Naive thymus-derived CD4-positive, alpha-beta T cell (primary cell): ENCODE data around the gene PGLYRP1. TPM values are rescaled to one million over a fixed set of nuclear protein-coding genes. Genes with fewer than 3 reads are reported as not detected.

Source experiments
- ATAC-seq: fragments of 150-1000 bp; cut with Tn5 transposase; 2 replicates; pipeline ENCODE4 v1.10.0; 2021; ENCODE audit warnings: mild to moderate bottlenecking, moderate library complexity
- CTCF ChIA-PET: fragments of 350-600 bp; sonication (Branson Sonifier 250); formaldehyde crosslinking; loops from one replicate; lab custom pipeline; 2021; ENCODE audit warnings: antibody characterized with exemption; lab: Charles Lee
- POLR2A ChIA-PET: fragments of 350-600 bp; sonication (Branson Sonifier 250); formaldehyde crosslinking; loops from one replicate; lab custom pipeline; 2021; ENCODE audit warnings: antibody characterized with exemption, inconsistent platforms; lab: Charles Lee
- DNase-seq, 9 donors: peaks; one replicate each; pipeline versions ENCODE4 v3.0.0 to v3.0.0-alpha.2; 2020 to 2022; ENCODE audit warnings: mixed read lengths in 1 of 9
- H3K27ac ChIP-seq: one replicate; pipeline ENCODE4 v1.7.0; 2013; ENCODE audit warnings: mild to moderate bottlenecking, low read depth, low read length, moderate library complexity
- H3K27me3 ChIP-seq, 2 donors: one replicate each; pipeline ENCODE4 v1.7.0; 2013; ENCODE audit warnings: low read length in 2 of 2, mild to moderate bottlenecking in 2 of 2, moderate library complexity in 2 of 2; ENCODE audit not compliant: control insufficient read depth in 2 of 2, insufficient read depth in 2 of 2
- H3K36me3 ChIP-seq, 3 experiments: 1 replicate in 2 of 3; 2 replicates in 1 of 3; pipeline ENCODE4 v1.7.0; 2013; ENCODE audit warnings: low read length in 3 of 3, mild to moderate bottlenecking in 3 of 3, moderate library complexity in 1 of 3; ENCODE audit not compliant: insufficient read depth in 3 of 3, control insufficient read depth in 2 of 3
- H3K4me1 ChIP-seq, 2 donors: one replicate each; pipeline ENCODE4 v1.7.0; 2013; ENCODE audit warnings: low read length in 2 of 2, mild to moderate bottlenecking in 2 of 2, moderate library complexity in 1 of 2; ENCODE audit not compliant: control insufficient read depth in 2 of 2, insufficient read depth in 2 of 2
- H3K4me3 ChIP-seq: 2 replicates; pipeline ENCODE4 v1.7.0; 2013; ENCODE audit warnings: mild to moderate bottlenecking, low read length
- H3K9me3 ChIP-seq, 3 experiments: 1 replicate in 2 of 3; 2 replicates in 1 of 3; pipeline ENCODE4 v1.7.0; 2013; ENCODE audit warnings: low read length in 3 of 3; ENCODE audit not compliant: control insufficient read depth in 2 of 3
- H3K27ac Mint-ChIP-seq, 9 donors: one replicate each; pipeline ENCODE4 v1.8.0; 2020 to 2022; ENCODE audit warnings: mixed read lengths in 9 of 9, mild to moderate bottlenecking in 8 of 9, moderate library complexity in 5 of 9, inconsistent platforms in 2 of 9
- H3K27me3 Mint-ChIP-seq, 5 donors: one replicate each; pipeline ENCODE4 v1.8.0; 2021 to 2022; ENCODE audit warnings: mixed read lengths in 5 of 5, mild to moderate bottlenecking in 1 of 5
- H3K36me3 Mint-ChIP-seq, 5 donors: one replicate each; pipeline ENCODE4 v1.8.0; 2020 to 2022; ENCODE audit warnings: mixed read lengths in 5 of 5, mild to moderate bottlenecking in 3 of 5, inconsistent platforms in 1 of 5
- H3K4me1 Mint-ChIP-seq, 7 donors: one replicate each; pipeline ENCODE4 v1.8.0; 2020 to 2022; ENCODE audit warnings: mixed read lengths in 7 of 7, mild to moderate bottlenecking in 3 of 7, inconsistent platforms in 1 of 7
- H3K4me3 Mint-ChIP-seq, 10 donors: one replicate each; pipeline ENCODE4 v1.8.0; 2020 to 2022; ENCODE audit warnings: mild to moderate bottlenecking in 10 of 10, mixed read lengths in 10 of 10, moderate library complexity in 6 of 10, inconsistent platforms in 2 of 10
- H3K9me3 Mint-ChIP-seq, 11 donors: one replicate each; pipeline ENCODE4 v1.8.0; 2020 to 2022; ENCODE audit warnings: mixed read lengths in 11 of 11, mild to moderate bottlenecking in 4 of 11, inconsistent platforms in 1 of 11, moderate library complexity in 1 of 11
- intact Hi-C, 2 donors: fragments of 100-400 bp; cut with micrococcal nuclease; formaldehyde crosslinking; loops; one replicate each; pipeline ENCODE4 v1.15.1; 2023
- polyA plus RNA-seq, 2 donors: library from polyadenylated mRNA; unstranded; fragments of 300-500 nt; fragmentation: Illumina TruSeq; gene quantifications; one replicate each; pipeline ENCODE4 v1.2.3, GENCODE V29; 2021
- total RNA-seq, 6 experiments: library from RNA in 5 of 6; stranded (reverse) in 5 of 6; gene quantifications; 1 replicate in 5 of 6; 2 replicates in 1 of 6; pipeline ENCODE4 v1.2.3 and lab custom pipeline; 2021 to 2026

Gene PGLYRP1
- total and polyA plus RNA-seq, 7 experiments from 2014 or later = not detected

DNA sequence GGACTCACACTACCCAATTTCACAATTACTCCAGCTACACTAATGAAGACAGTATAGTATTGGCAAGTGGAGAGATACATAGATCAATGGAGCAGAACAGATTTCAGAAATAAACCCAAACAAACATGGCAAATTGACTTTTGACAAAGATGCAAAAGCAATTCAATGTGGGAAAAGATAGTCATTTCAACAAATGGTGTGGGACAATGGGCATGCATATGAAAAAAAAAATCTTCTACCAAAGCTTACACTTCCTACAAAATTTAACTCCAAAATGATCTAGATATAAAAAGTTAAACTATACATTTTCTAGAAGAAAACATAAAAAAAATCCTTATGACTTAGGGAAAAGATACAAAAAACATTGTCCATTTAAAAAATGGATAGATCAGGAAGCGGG, 20.7 kb upstream of the PGLYRP1 start:
- no peak for DNase-seq
- Mint-ChIP-seq H3K27ac (no peak overlapping the region), H3K9me3 (peaks cover 0 to 63% (median 9%) of the 10 kb centered on the region in 11 donors), H3K27me3 (peaks cover 55 to 78% (median 73%) of the 10 kb centered on the region in 5 donors), H3K4me1 (peaks cover 0 to 3% (median 0%) of the 10 kb centered on the region in 7 donors), H3K36me3 (peaks cover 0 to 14% (median 0%) of the 10 kb centered on the region in 5 donors), H3K4me3 (no peak overlapping the region)
- H3K27me3 ChIP-seq = peaks cover 4 to 7% of the 10 kb centered on the region in 2 donors
- H3K9me3 ChIP-seq = peaks cover 0 to 6% (median 0%) of the 10 kb centered on the region in 3 experiments
- no peak overlapping the region for H3K4me3 ChIP-seq
- CTCF ChIA-PET = no interaction called here
- POLR2A ChIA-PET = no interaction called here
- no peaks in the 10 kb centered on the region for H3K4me1 ChIP-seq
- intact Hi-C loops = no loop called here
- no peak overlapping the region for H3K27ac ChIP-seq
- no peak for ATAC-seq
- no peaks in the 10 kb centered on the region for H3K36me3 ChIP-seq

GRCh38 chr19:46042252-46042883, 19.5 kb upstream of the PGLYRP1 start:
- H3K27me3 Mint-ChIP-seq = peaks cover 44 to 67% (median 61%) of the 10 kb centered on the region in 5 donors
- no peaks in the 10 kb centered on the region for H3K36me3 ChIP-seq
- peaks cover 0 to 6% (median 0%) of the 10 kb centered on the region in 3 experiments for H3K9me3 ChIP-seq

GRCh38 chr19:46040952-46041500, 18.2 kb upstream of the PGLYRP1 start, which contains the start of gene IGFL4:
IGFL4 (minus strand) TSS chr19:46041002; CDS start chr19:46040962, 40 bp downstream.
- intact Hi-C loops = no loop called here
- peaks cover 0 to 10% (median 0%) of the 10 kb centered on the region in 5 donors for H3K36me3 Mint-ChIP-seq
- H3K4me3 Mint-ChIP-seq = no peak within 1 kb of the TSS
- ChIA-PET CTCF (no interaction called here), POLR2A (no interaction called here)
- peaks cover 37 to 63% (median 54%) of the 10 kb centered on the region in 5 donors for H3K27me3 Mint-ChIP-seq
- ATAC-seq = no peak
- H3K4me3 ChIP-seq = no peak within 1 kb of the TSS
- peaks cover 0 to 3% (median 0%) of the 10 kb centered on the region in 7 donors for H3K4me1 Mint-ChIP-seq
- peaks cover 4 to 7% of the 10 kb centered on the region in 2 donors for H3K27me3 ChIP-seq
- no peaks in the 10 kb centered on the region for H3K4me1 ChIP-seq
- no peaks in the 10 kb centered on the region for H3K36me3 ChIP-seq
- H3K9me3 ChIP-seq = peaks cover 0 to 6% (median 0%) of the 10 kb centered on the region in 3 experiments
- H3K27ac ChIP-seq = no peak within 1 kb of the TSS
- peak within 1 kb of the TSS in 1 of 9 donors; percentile 65 for H3K27ac Mint-ChIP-seq
- peaks cover 0 to 42% (median 13%) of the 10 kb centered on the region in 11 donors for H3K9me3 Mint-ChIP-seq
- DNase-seq = no peak

More at GRCh38 chr19:46042252-46042883, 19.5 kb upstream of the PGLYRP1 start:
- intact Hi-C loops = no loop called here
- Mint-ChIP-seq H3K4me1 (peaks cover 0 to 3% (median 0%) of the 10 kb centered on the region in 7 donors), H3K4me3 (no peak overlapping the region), H3K9me3 (peaks cover 0 to 52% (median 9%) of the 10 kb centered on the region in 11 donors), H3K36me3 (peaks cover 0 to 12% (median 0%) of the 10 kb centered on the region in 5 donors), H3K27ac (no peak overlapping the region)
- no peaks in the 10 kb centered on the region for H3K4me1 ChIP-seq
- no peak for ATAC-seq
- peaks cover 4 to 7% of the 10 kb centered on the region in 2 donors for H3K27me3 ChIP-seq
- ChIA-PET POLR2A (no interaction called here), CTCF (no interaction called here)
- no peak for DNase-seq
- no peak overlapping the region for H3K4me3 ChIP-seq
- H3K27ac ChIP-seq = no peak overlapping the region

- DNase-seq = no peak
- peaks cover 0 to 10% (median 0%) of the 10 kb centered on the region in 5 donors for H3K36me3 Mint-ChIP-seq
- H3K9me3 Mint-ChIP-seq = peaks cover 0 to 34% (median 11%) of the 10 kb centered on the region in 11 donors
- peaks cover 33 to 56% (median 47%) of the 10 kb centered on the region in 5 donors for H3K27me3 Mint-ChIP-seq
- H3K9me3 ChIP-seq = peaks cover 0 to 6% (median 0%) of the 10 kb centered on the region in 3 experiments
- no peak overlapping the region for H3K27ac ChIP-seq
- no peak overlapping the region for H3K4me3 Mint-ChIP-seq
- H3K36me3 ChIP-seq = no peaks in the 10 kb centered on the region
- POLR2A ChIA-PET = no interaction called here
- H3K4me3 ChIP-seq = no peak overlapping the region
- intact Hi-C loops = no loop called here
- peaks cover 0 to 3% (median 0%) of the 10 kb centered on the region in 7 donors for H3K4me1 Mint-ChIP-seq
- no peak overlapping the region for H3K27ac Mint-ChIP-seq
- ATAC-seq = no peak
- H3K4me1 ChIP-seq = no peaks in the 10 kb centered on the region
- H3K27me3 ChIP-seq = peaks cover 3 to 4% of the 10 kb centered on the region in 2 donors
- CTCF ChIA-PET = no interaction called here
Measured at GRCh38 chr19:46040125-46040524, 17.3 kb upstream of the PGLYRP1 start.

DNA sequence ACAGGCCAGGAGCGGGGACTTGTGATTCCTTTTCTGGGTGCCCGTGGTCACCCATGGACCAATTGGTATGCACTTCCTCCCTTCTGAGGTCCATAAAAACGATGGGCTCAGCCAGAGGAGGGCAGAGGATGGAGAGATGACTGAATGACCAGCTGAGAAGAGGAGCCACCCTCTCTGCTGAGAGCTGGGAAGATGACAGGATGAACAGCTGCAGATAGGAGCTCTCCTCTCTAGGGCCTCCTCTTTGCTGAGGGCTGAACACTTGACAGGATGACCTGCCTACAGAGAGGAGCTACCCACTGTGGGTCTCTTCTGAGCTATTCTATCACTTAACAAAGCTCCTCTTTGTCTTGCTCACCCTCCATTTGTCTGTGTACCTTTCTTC, 13.9 kb upstream of the PGLYRP1 start:
- ChIA-PET CTCF (interaction anchor here (0.7 kb wide), 1 partner anchor 8 kb away, joined by 3 read pairs; no protein-coding TSS in a partner anchor), POLR2A (interaction anchor here (0.6 kb wide), 1 partner anchor 518 kb away, joined by 3 read pairs; no protein-coding TSS in a partner anchor)
- Mint-ChIP-seq H3K4me1 (peaks cover 0 to 3% (median 0%) of the 10 kb centered on the region in 7 donors), H3K4me3 (no peak overlapping the region), H3K36me3 (peaks cover 0 to 7% (median 0%) of the 10 kb centered on the region in 5 donors), H3K9me3 (peaks cover 0 to 7% (median 4%) of the 10 kb centered on the region in 11 donors), H3K27me3 (peaks cover 19 to 30% (median 27%) of the 10 kb centered on the region in 5 donors), H3K27ac (no peak overlapping the region)
- intact Hi-C loops = no loop called here
- Histone ChIP-seq H3K4me1 (no peaks in the 10 kb centered on the region), H3K4me3 (no peak overlapping the region), H3K27me3 (no peaks in the 10 kb centered on the region), H3K9me3 (no peaks in the 10 kb centered on the region), H3K27ac (no peak overlapping the region), H3K36me3 (no peaks in the 10 kb centered on the region)
- ATAC-seq = no peak
- no peak for DNase-seq

- ATAC-seq = no peak
- CTCF ChIA-PET = no interaction called here
- H3K27ac Mint-ChIP-seq = no peak overlapping the region
Measured at GRCh38 chr19:46035986-46036743, 13.3 kb upstream of the PGLYRP1 start.

More at GRCh38 chr19:46035986-46036743, 13.3 kb upstream of the PGLYRP1 start:
- H3K4me3 Mint-ChIP-seq = no peak overlapping the region
- no peak for DNase-seq
- peaks cover 0 to 7% (median 0%) of the 10 kb centered on the region in 5 donors for H3K36me3 Mint-ChIP-seq
- Histone ChIP-seq H3K27me3 (no peaks in the 10 kb centered on the region), H3K4me1 (no peaks in the 10 kb centered on the region), H3K4me3 (no peak overlapping the region), H3K36me3 (no peaks in the 10 kb centered on the region), H3K27ac (no peak overlapping the region), H3K9me3 (no peaks in the 10 kb centered on the region)
- H3K4me1 Mint-ChIP-seq = peaks cover 0 to 3% (median 0%) of the 10 kb centered on the region in 7 donors
- H3K27me3 Mint-ChIP-seq = peaks cover 19 to 30% (median 25%) of the 10 kb centered on the region in 5 donors
- intact Hi-C loops = no loop called here
- POLR2A ChIA-PET = no interaction called here
- H3K9me3 Mint-ChIP-seq = peaks cover 0 to 7% (median 4%) of the 10 kb centered on the region in 11 donors
